CD4-positive, alpha-beta T cell (primary cell): ENCODE results near the gene DNAH1. TPM values are rescaled to one million over a fixed set of nuclear protein-coding genes. Genes with fewer than 3 reads are reported as not detected.

Experiments used
- ATAC-seq: fragments of 200-7000 bp; cut with Tn5 transposase; one replicate; pipeline ENCODE4 v1.10.0; 2022; ENCODE audit warnings: mild to moderate bottlenecking; ENCODE audit not compliant: poor library complexity
- CTCF ChIA-PET: fragments of 350-600 bp; sonication (Branson Sonifier 250); formaldehyde crosslinking; loops from one replicate; lab custom pipeline; 2021; ENCODE audit warnings: antibody characterized with exemption, inconsistent platforms; lab: Charles Lee
- POLR2A ChIA-PET: fragments of 350-600 bp; sonication (Branson Sonifier 250); formaldehyde crosslinking; loops from one replicate; lab custom pipeline; 2021; ENCODE audit warnings: antibody characterized with exemption, inconsistent platforms; lab: Charles Lee
- DNase-seq, 14 experiments: peaks; one replicate each; pipeline ENCODE4 v3.0.0-alpha.2; 2013 to 2020; ENCODE audit warnings: mixed read lengths in 2 of 14
- H3K27ac ChIP-seq, 2 donors: one replicate each; pipeline versions ENCODE4 v1.5.1 to v1.7.0; 2013; ENCODE audit warnings: low read length in 2 of 2, low read depth in 1 of 2, mild to moderate bottlenecking in 1 of 2
- H3K27me3 ChIP-seq, 2 experiments: 1 replicate in 1 of 2; 2 replicates in 1 of 2; pipeline versions ENCODE4 v1.6.1 to v1.7.0; 2013; ENCODE audit warnings: low read length in 2 of 2, control low read depth in 1 of 2, mild to moderate bottlenecking in 1 of 2, moderate library complexity in 1 of 2; ENCODE audit not compliant: insufficient read depth in 2 of 2, control insufficient read depth in 1 of 2
- H3K36me3 ChIP-seq: one replicate; pipeline ENCODE4 v1.6.1; 2013; ENCODE audit warnings: low read length, control low read depth; ENCODE audit not compliant: insufficient read depth
- H3K4me1 ChIP-seq: one replicate; pipeline ENCODE4 v1.6.1; 2013; ENCODE audit warnings: low read length, control low read depth; ENCODE audit not compliant: insufficient read depth
- H3K4me3 ChIP-seq: one replicate; pipeline ENCODE4 v1.5.1; 2013; ENCODE audit warnings: mild to moderate bottlenecking, low read length, moderate library complexity
- H3K9me3 ChIP-seq, 2 experiments: 1 replicate in 1 of 2; 2 replicates in 1 of 2; pipeline versions ENCODE4 v1.6.1 to v1.7.0; 2013; ENCODE audit warnings: low read length in 2 of 2, mild to moderate bottlenecking in 2 of 2, control low read depth in 1 of 2, moderate library complexity in 1 of 2; ENCODE audit not compliant: control insufficient read depth in 1 of 2, insufficient read depth in 1 of 2
- H3K27ac Mint-ChIP-seq: one replicate; pipeline ENCODE4 v1.8.0; 2020; ENCODE audit warnings: mixed read lengths
- H3K27me3 Mint-ChIP-seq: one replicate; pipeline ENCODE4 v1.8.0; 2021; ENCODE audit warnings: mixed read lengths
- H3K36me3 Mint-ChIP-seq: one replicate; pipeline ENCODE4 v1.8.0; 2021; ENCODE audit warnings: low read depth, mixed read lengths
- H3K4me1 Mint-ChIP-seq: one replicate; pipeline ENCODE4 v1.8.0; 2021; ENCODE audit warnings: low read depth, mixed read lengths
- H3K4me3 Mint-ChIP-seq: one replicate; pipeline ENCODE4 v1.8.0; 2020; ENCODE audit warnings: mild to moderate bottlenecking, mixed read lengths
- H3K9me3 Mint-ChIP-seq: one replicate; pipeline ENCODE4 v1.8.0; 2020; ENCODE audit warnings: mixed read lengths
- CTCF ChIP-seq: fragments of 200-600 bp; IDR thresholded peaks from one replicate; pipeline ENCODE4 v1.8.0; 2022; ENCODE audit warnings: antibody characterized with exemption, mild to moderate bottlenecking
- intact Hi-C, 2 experiments: fragments of 100-400 bp; cut with DNase I in 1 of 2; cut with micrococcal nuclease in 1 of 2; formaldehyde crosslinking; loops; one replicate each; pipeline versions ENCODE4 v1.15.1 to v1.9.0; 2023 to 2025; cut with DNase I, micrococcal nuclease
- total RNA-seq, 174 experiments: library from RNA in 2 of 174; stranded (reverse) in 2 of 174; gene quantifications; one replicate each; pipeline ENCODE4 v1.2.3 and lab custom pipeline; 2021 to 2026

The DNAH1 gene
- total RNA-seq, 2 experiments from 2014 or later: 49.7 to 50.7 TPM

GRCh38 chr3:52422669-52423068 lies 106.5 kb downstream of the DNAH1 start:
- Mint-ChIP-seq H3K27me3 (no peaks in the 10 kb centered on the region), H3K4me3 (no peak overlapping the region), H3K4me1 (peaks cover 6% of the 10 kb centered on the region), H3K36me3 (peaks cover 5% of the 10 kb centered on the region), H3K9me3 (no peaks in the 10 kb centered on the region), H3K27ac (no peak overlapping the region)
- DNase-seq: no peak
- ChIA-PET CTCF (no interaction called here), POLR2A (no interaction called here)
- H3K9me3 ChIP-seq: no peaks in the 10 kb centered on the region
- H3K4me3 ChIP-seq: no peak overlapping the region
- TF ChIP-seq CTCF: no peak
- intact Hi-C loops: no loop called here
- H3K27ac ChIP-seq: no peak overlapping the region
- no peak for ATAC-seq
- no peaks in the 10 kb centered on the region for H3K27me3 ChIP-seq
- peaks cover 4% of the 10 kb centered on the region for H3K36me3 ChIP-seq
- H3K4me1 ChIP-seq: no peaks in the 10 kb centered on the region

GRCh38 chr3:52423173-52423572 lies 107.1 kb downstream of the DNAH1 start:
- Mint-ChIP-seq H3K9me3 (no peaks in the 10 kb centered on the region), H3K36me3 (peaks cover 5% of the 10 kb centered on the region), H3K4me1 (peaks cover 3% of the 10 kb centered on the region), H3K4me3 (no peak overlapping the region), H3K27ac (no peak overlapping the region), H3K27me3 (no peaks in the 10 kb centered on the region)
- no peaks in the 10 kb centered on the region for H3K4me1 ChIP-seq
- ATAC-seq: no peak
- ChIA-PET POLR2A (interaction anchor here (0.7 kb wide), 1 partner anchor 44 kb away, joined by 3 read pairs; no protein-coding TSS in a partner anchor), CTCF (no interaction called here)
- intact Hi-C loops: no loop called here
- H3K27ac ChIP-seq: no peak overlapping the region
- no peaks in the 10 kb centered on the region for H3K27me3 ChIP-seq
- no peak for DNase-seq
- H3K4me3 ChIP-seq: no peak overlapping the region
- H3K9me3 ChIP-seq: no peaks in the 10 kb centered on the region
- TF ChIP-seq CTCF: no peak
- H3K36me3 ChIP-seq: peaks cover 4% of the 10 kb centered on the region

- no peaks in the 10 kb centered on the region for H3K36me3 Mint-ChIP-seq
- H3K4me3 Mint-ChIP-seq: no peak overlapping the region
- ATAC-seq: peak; percentile 75
- H3K27me3 ChIP-seq: no peaks in the 10 kb centered on the region
- H3K36me3 ChIP-seq: no peaks in the 10 kb centered on the region
- H3K4me1 Mint-ChIP-seq: no peaks in the 10 kb centered on the region
- no peak overlapping the region for H3K4me3 ChIP-seq
- H3K9me3 ChIP-seq: no peaks in the 10 kb centered on the region
- ChIA-PET POLR2A (interaction anchor here (1.2 kb wide), 1 partner anchor 28 kb away, joined by 3 read pairs; no protein-coding TSS in a partner anchor), CTCF (interaction anchor here (0.8 to 1.9 kb wide), 4 partner anchors 16 to 28 kb away, joined by 3 to 5 read pairs (median 3); no protein-coding TSS in a partner anchor)
- no peaks in the 10 kb centered on the region for H3K9me3 Mint-ChIP-seq
- no peaks in the 10 kb centered on the region for H3K27me3 Mint-ChIP-seq
- H3K27ac ChIP-seq: no peak overlapping the region
- peak; percentile 67 for TF ChIP-seq CTCF
- intact Hi-C loops: loop anchor here (1.0 to 2.0 kb wide), 2 partner anchors 18 to 19 kb away; no protein-coding TSS in a partner anchor
- H3K27ac Mint-ChIP-seq: no peak overlapping the region
- DNase-seq: peak in 5 of 14 experiments; percentile 15 to 69 (median 55)
- H3K4me1 ChIP-seq: peaks cover under 1% of the 10 kb centered on the region
Measured at GRCh38 chr3:52428151-52429005, 112.3 kb downstream of the DNAH1 start.
